Parathyroid adenoma (tissue), 2 donors: ENCODE data around the gene LRRIQ1.

ENCODE experiments used
- H2AFZ ChIP-seq: fragments of 300-600 bp; sonication (generic); one replicate; pipeline ENCODE4 v1.7.0; 2017; ENCODE audit warnings: antibody characterized with exemption, mild to moderate bottlenecking
- H3K27ac ChIP-seq: fragments of 300-600 bp; sonication (generic); one replicate; pipeline ENCODE4 v1.7.0; 2017
- H3K27me3 ChIP-seq: fragments of 300-600 bp; sonication (generic); one replicate; pipeline ENCODE4 v1.7.0; 2017; ENCODE audit warnings: low read length; ENCODE audit not compliant: control insufficient read depth, insufficient read depth
- H3K36me3 ChIP-seq: fragments of 300-600 bp; sonication (generic); one replicate; pipeline ENCODE4 v1.7.0; 2017; ENCODE audit warnings: low read length; ENCODE audit not compliant: control insufficient read depth, insufficient read depth
- H3K4me1 ChIP-seq: fragments of 300-600 bp; sonication (generic); one replicate; pipeline ENCODE4 v1.7.0; 2017; ENCODE audit warnings: control low read depth
- H3K4me2 ChIP-seq: fragments of 300-600 bp; sonication (generic); one replicate; pipeline ENCODE4 v1.7.0; 2017; ENCODE audit warnings: low read length
- H3K4me3 ChIP-seq: fragments of 300-600 bp; sonication (generic); one replicate; pipeline ENCODE4 v1.7.0; 2017; ENCODE audit warnings: low read depth, low read length
- H3K79me2 ChIP-seq: fragments of 300-600 bp; sonication (generic); one replicate; pipeline ENCODE4 v1.7.0; 2017; ENCODE audit warnings: control low read depth
- H3K9ac ChIP-seq: fragments of 300-600 bp; sonication (generic); one replicate; pipeline ENCODE4 v1.7.0; 2017; ENCODE audit warnings: mild to moderate bottlenecking
- H3K9me3 ChIP-seq: fragments of 300-600 bp; sonication (generic); one replicate; pipeline ENCODE4 v1.7.0; 2017; ENCODE audit warnings: low read length; ENCODE audit not compliant: control insufficient read depth
- CTCF ChIP-seq: fragments of 300-600 bp; sonication (generic); IDR thresholded peaks from one replicate; pipeline ENCODE4 v1.7.0; 2017; ENCODE audit warnings: antibody characterized with exemption, mild to moderate bottlenecking
- donor health status: primary hyperparathyroidism.

The LRRIQ1 gene

GRCh38 chr12:85138833-85139232 is 102.7 kb downstream of the LRRIQ1 start:
- Histone ChIP-seq H3K27ac (no peak overlapping the region), H3K4me3 (no peak overlapping the region), H3K4me2 (no peak overlapping the region), H3K9ac (no peak overlapping the region), H3K4me1 (no peaks in the 10 kb centered on the region), H2AFZ (no peak overlapping the region), H3K9me3 (no peaks in the 10 kb centered on the region), H3K36me3 (no peaks in the 10 kb centered on the region), H3K27me3 (no peaks in the 10 kb centered on the region), H3K79me2 (no peaks in the 10 kb centered on the region)
- TF ChIP-seq CTCF: no peak

GRCh38 chr12:85147331-85147730 is 111.2 kb downstream of the LRRIQ1 start:
- peaks cover 11% of the 10 kb centered on the region for H3K4me1 ChIP-seq
- H3K9me3 ChIP-seq: no peaks in the 10 kb centered on the region
- no peak overlapping the region for H3K27ac ChIP-seq
- H3K79me2 ChIP-seq: no peaks in the 10 kb centered on the region
- H3K4me2 ChIP-seq: no peak overlapping the region
- no peaks in the 10 kb centered on the region for H3K27me3 ChIP-seq
- no peaks in the 10 kb centered on the region for H3K36me3 ChIP-seq
- no peak overlapping the region for H2AFZ ChIP-seq
- no peak overlapping the region for H3K4me3 ChIP-seq
- no peak overlapping the region for H3K9ac ChIP-seq
- TF ChIP-seq CTCF: no peak

- H3K4me1 ChIP-seq: peaks cover 1% of the 10 kb centered on the region
- TF ChIP-seq CTCF: no peak
- H3K4me3 ChIP-seq: no peak overlapping the region
- no peak overlapping the region for H3K9ac ChIP-seq
- H3K79me2 ChIP-seq: no peaks in the 10 kb centered on the region
- H3K9me3 ChIP-seq: no peaks in the 10 kb centered on the region
- H3K4me2 ChIP-seq: no peak overlapping the region
- no peaks in the 10 kb centered on the region for H3K27me3 ChIP-seq
- no peaks in the 10 kb centered on the region for H3K36me3 ChIP-seq
- H3K27ac ChIP-seq: no peak overlapping the region
- no peak overlapping the region for H2AFZ ChIP-seq
These were observed 116.2 kb downstream of the LRRIQ1 start for GRCh38 chr12:85152311-85152729.

- Histone ChIP-seq H3K36me3 (no peaks in the 10 kb centered on the region), H3K79me2 (no peaks in the 10 kb centered on the region), H2AFZ (no peak overlapping the region), H3K27me3 (no peaks in the 10 kb centered on the region), H3K4me2 (no peak overlapping the region), H3K9ac (no peak overlapping the region), H3K4me3 (no peak overlapping the region), H3K4me1 (no peaks in the 10 kb centered on the region), H3K27ac (no peak overlapping the region), H3K9me3 (no peaks in the 10 kb centered on the region)
- no peak for TF ChIP-seq CTCF
These were observed 119.6 kb downstream of the LRRIQ1 start for GRCh38 chr12:85155791-85156190.

- H3K27me3 ChIP-seq: no peaks in the 10 kb centered on the region
- no peak overlapping the region for H3K4me2 ChIP-seq
- H3K4me1 ChIP-seq: no peaks in the 10 kb centered on the region
- H3K36me3 ChIP-seq: no peaks in the 10 kb centered on the region
- H3K27ac ChIP-seq: no peak overlapping the region
- no peak overlapping the region for H2AFZ ChIP-seq
- H3K79me2 ChIP-seq: no peaks in the 10 kb centered on the region
- no peak overlapping the region for H3K4me3 ChIP-seq
- H3K9ac ChIP-seq: no peak overlapping the region
- no peak for TF ChIP-seq CTCF
- H3K9me3 ChIP-seq: no peaks in the 10 kb centered on the region
These were observed 120.4 kb downstream of the LRRIQ1 start for GRCh38 chr12:85156569-85156968.
